OCI-LY1 (cell line): ENCODE measurements around the gene PRDM15.

Experiments
- H2AFZ ChIP-seq: fragments of 200-600 bp; sonication (generic), shearing (Covaris generic); 2 replicates; pipeline ENCODE4 v1.6.0; 2014; ENCODE audit warnings: antibody characterized with exemption, mild to moderate bottlenecking, low read length
- H3F3A ChIP-seq: fragments of 200-600 bp; sonication (generic), shearing (Covaris generic); 2 replicates; pipeline ENCODE4 v1.6.0; 2014; ENCODE audit warnings: mild to moderate bottlenecking, antibody characterized with exemption, low read length, moderate library complexity; ENCODE audit not compliant: insufficient read depth
- H3K27ac ChIP-seq: fragments of 200-600 bp; sonication (generic); 2 replicates; pipeline ENCODE4 v1.5.1; 2014; ENCODE audit warnings: low read length, mixed run types, mild to moderate bottlenecking, low read depth; ENCODE audit not compliant: poor library complexity, severe bottlenecking
- H3K27me3 ChIP-seq: fragments of 200-600 bp; sonication (generic); 2 replicates; pipeline ENCODE4 v1.6.0; 2014; ENCODE audit warnings: antibody characterized with exemption, mild to moderate bottlenecking, low read length, moderate library complexity; ENCODE audit not compliant: insufficient read depth
- H3K36me3 ChIP-seq: fragments of 200-600 bp; sonication (generic); 2 replicates; pipeline ENCODE4 v1.6.1; 2014; ENCODE audit warnings: mild to moderate bottlenecking, antibody characterized with exemption, low read length, moderate library complexity, mixed read lengths; ENCODE audit not compliant: insufficient read depth
- H3K4me1 ChIP-seq: fragments of 200-600 bp; sonication (generic); 2 replicates; pipeline ENCODE4 v1.5.1; 2014; ENCODE audit warnings: mild to moderate bottlenecking, low read length, moderate library complexity; ENCODE audit not compliant: insufficient read depth, severe bottlenecking
- H3K4me2 ChIP-seq: fragments of 200-600 bp; sonication (generic), shearing (Covaris generic); 2 replicates; pipeline ENCODE4 v1.6.1; 2014; ENCODE audit warnings: low read length
- H3K4me3 ChIP-seq: fragments of 200-600 bp; sonication (generic); 2 replicates; pipeline ENCODE4 v1.5.1; 2014; ENCODE audit warnings: low read length, low read depth, mild to moderate bottlenecking, mixed read lengths; ENCODE audit not compliant: poor library complexity, severe bottlenecking
- H3K79me2 ChIP-seq: fragments of 200-600 bp; shearing (Covaris generic); 2 replicates; pipeline ENCODE4 v1.6.1; 2016; ENCODE audit warnings: mixed run types, low read length, mixed read lengths; ENCODE audit not compliant: insufficient read depth
- H3K9ac ChIP-seq: fragments of 200-600 bp; sonication (generic), shearing (Covaris generic); 2 replicates; pipeline ENCODE4 v1.6.1; 2014; ENCODE audit warnings: mild to moderate bottlenecking, low read length, mixed read lengths
- H3K9me2 ChIP-seq: fragments of 200-600 bp; sonication (generic), shearing (Covaris generic); 2 replicates; pipeline ENCODE4 v1.6.1; 2014; ENCODE audit warnings: low read depth, mild to moderate bottlenecking, low read length, mixed read lengths
- H3K9me3 ChIP-seq: fragments of 200-600 bp; shearing (Covaris generic); 2 replicates; pipeline ENCODE4 v1.6.1; 2014; ENCODE audit warnings: low read length, mixed read lengths
- H4K20me1 ChIP-seq: fragments of 200-600 bp; sonication (generic), shearing (Covaris generic); 2 replicates; pipeline ENCODE4 v1.6.0; 2016; ENCODE audit warnings: mild to moderate bottlenecking, low read length; ENCODE audit not compliant: insufficient read depth
- CTCF ChIP-seq: fragments of 200-600 bp; sonication (generic), shearing (Covaris generic); IDR thresholded peaks from 2 replicates; pipeline ENCODE4 v1.5.1; 2017; ENCODE audit warnings: mild to moderate bottlenecking, antibody characterized with exemption, low read length, moderate library complexity, mixed read lengths
- EZH2 ChIP-seq: fragments of 200-600 bp; sonication (generic), shearing (Covaris generic); IDR thresholded peaks from 2 replicates; pipeline ENCODE4 v1.8.0; 2017; ENCODE audit warnings: borderline replicate concordance, mixed run types, mild to moderate bottlenecking, antibody characterized with exemption, low read length, moderate library complexity, mixed read lengths

PRDM15 gene

DNA sequence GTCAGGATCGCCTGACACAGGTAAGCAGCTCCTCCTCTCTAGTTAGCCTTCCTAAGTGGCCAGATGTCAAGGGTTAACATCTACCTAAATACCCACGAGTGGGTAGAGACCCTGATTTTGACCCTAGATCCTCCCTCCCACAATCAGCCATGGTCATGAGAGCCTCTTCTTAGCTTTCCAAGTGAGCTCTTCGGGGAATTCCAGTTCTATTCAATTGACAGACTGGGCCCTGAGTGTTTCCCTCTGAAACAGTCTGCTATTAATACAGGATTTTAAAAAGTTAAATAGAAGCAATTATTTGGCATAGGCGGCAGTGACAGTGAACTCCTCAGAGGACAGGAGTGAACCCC lies 46.6 kb upstream of the PRDM15 start:
- TF ChIP-seq EZH2 (no peak), CTCF (no peak)
- Histone ChIP-seq H4K20me1 (no peaks in the 10 kb centered on the region), H2AFZ (peak overlapping the region; percentile 10; the same call in 1 of the 2 replicates), H3K9me3 (no peaks in the 10 kb centered on the region), H3K9me2 (no peaks in the 10 kb centered on the region), H3K36me3 (no peaks in the 10 kb centered on the region), H3K79me2 (no peaks in the 10 kb centered on the region), H3F3A (no peaks in the 10 kb centered on the region), H3K27ac (peak overlapping the region; percentile 72), H3K9ac (peak overlapping the region; percentile 63), H3K4me3 (peak overlapping the region; percentile 55), H3K4me1 (peaks cover 80% of the 10 kb centered on the region), H3K27me3 (no peaks in the 10 kb centered on the region), H3K4me2 (peak overlapping the region; percentile 76)

DNA sequence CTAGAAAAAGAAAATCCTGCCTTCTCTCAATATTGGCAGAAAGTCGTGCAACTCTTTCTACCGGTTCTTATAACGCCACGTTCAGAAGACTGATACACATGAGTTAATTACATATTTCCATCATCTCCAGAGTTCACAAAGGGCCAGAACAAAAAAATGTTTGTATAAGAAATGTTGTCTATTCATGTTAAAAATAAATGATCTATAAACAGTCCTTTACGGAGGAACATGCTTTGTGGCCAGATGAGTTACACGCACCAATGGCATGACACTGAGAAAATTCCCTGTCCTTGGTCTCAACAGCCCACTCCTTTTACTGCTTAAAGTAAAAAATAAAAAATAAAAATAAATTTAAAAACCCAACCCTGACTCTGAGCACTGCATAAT lies 45.2 kb upstream of the PRDM15 start:
- Histone ChIP-seq H3K79me2 (no peaks in the 10 kb centered on the region), H3K27me3 (no peaks in the 10 kb centered on the region), H3F3A (no peaks in the 10 kb centered on the region), H3K4me3 (no peak overlapping the region), H4K20me1 (no peaks in the 10 kb centered on the region), H3K9me2 (no peaks in the 10 kb centered on the region), H2AFZ (no peak overlapping the region), H3K4me1 (peaks cover 67% of the 10 kb centered on the region), H3K4me2 (no peak overlapping the region), H3K9ac (no peak overlapping the region), H3K9me3 (no peaks in the 10 kb centered on the region), H3K27ac (no peak overlapping the region), H3K36me3 (no peaks in the 10 kb centered on the region)
- no peak for TF ChIP-seq EZH2
- TF ChIP-seq CTCF, result no peak

- no peaks in the 10 kb centered on the region for H3K9me3 ChIP-seq
- no peak for TF ChIP-seq CTCF
- no peak for TF ChIP-seq EZH2
- no peak overlapping the region for H3K27ac ChIP-seq
- no peaks in the 10 kb centered on the region for H3F3A ChIP-seq
- H3K4me3 ChIP-seq, result no peak overlapping the region
- no peaks in the 10 kb centered on the region for H3K79me2 ChIP-seq
- H4K20me1 ChIP-seq, result no peaks in the 10 kb centered on the region
- H3K9ac ChIP-seq, result no peak overlapping the region
- no peaks in the 10 kb centered on the region for H3K36me3 ChIP-seq
- H3K4me2 ChIP-seq, result no peak overlapping the region
- H3K9me2 ChIP-seq, result no peaks in the 10 kb centered on the region
- no peaks in the 10 kb centered on the region for H3K27me3 ChIP-seq
- H3K4me1 ChIP-seq, result peaks cover 61% of the 10 kb centered on the region
- no peak overlapping the region for H2AFZ ChIP-seq
Measured at GRCh38 chr21:41923631-41924367, 44.7 kb upstream of the PRDM15 start.
